LHCN-M2 (cell line): ENCODE measurements around the gene PERP. TPM values are rescaled to one million over a fixed set of nuclear protein-coding genes. Genes with fewer than 3 reads are reported as not detected.
"Not testable (repeated sequence)": the region's sequence is repeated elsewhere in the genome, so short reads cannot be mapped to it uniquely, and the experiment has no call there.

Experiments
- DNase-seq: peaks from one replicate; pipeline ENCODE4 v3.0.0-alpha.2; 2012; ENCODE audit warnings: low read depth
- total RNA-seq: library from RNA; depleted of rRNA; stranded (reverse); fragments of >200 nt; gene quantifications from 2 replicates; pipeline ENCODE4 v1.2.3, GENCODE V29; 2014

Gene PERP
- total RNA-seq, 1 experiment from 2014 or later = 0.63 TPM

DNA sequence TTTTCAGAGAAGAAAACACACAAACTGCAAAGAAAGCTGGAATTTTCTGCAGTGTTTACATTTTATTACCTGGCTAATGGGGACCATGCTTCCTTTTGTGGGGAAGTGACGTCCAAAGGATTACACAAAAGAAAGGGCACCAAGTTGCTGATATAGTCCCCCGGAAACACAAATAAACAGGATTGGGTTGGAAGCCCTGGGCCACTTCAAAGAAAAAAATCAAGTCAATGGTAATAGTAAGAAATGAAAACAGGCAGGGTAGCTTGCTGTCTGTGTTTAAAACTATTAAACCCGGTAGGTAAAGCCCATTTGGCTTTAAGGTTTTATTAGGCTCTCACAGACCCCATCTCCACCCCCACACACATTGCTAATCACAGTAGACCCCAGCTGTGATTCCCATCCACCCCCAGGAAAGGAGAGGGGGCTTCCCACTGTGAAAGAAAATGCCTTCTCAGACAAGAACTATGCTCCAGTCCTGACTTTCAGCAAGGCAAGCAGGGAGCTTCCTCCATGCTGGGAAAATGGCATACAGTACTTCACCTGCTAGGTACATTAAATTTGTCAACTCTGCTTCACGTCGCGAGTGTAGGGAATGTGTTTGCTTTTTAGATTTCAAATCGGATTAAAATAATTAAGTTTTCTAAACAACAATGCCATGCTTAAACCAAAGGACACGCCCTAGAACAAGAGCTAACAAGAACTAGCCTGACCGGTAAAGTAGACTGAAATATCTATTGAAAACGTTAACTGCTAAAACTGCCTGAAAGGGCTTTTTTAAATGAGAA is 1.1 kb downstream of the PERP start:
- DNase-seq = no peak

GRCh38 chr6:138105446-138105845 is 1.8 kb downstream of the PERP start:
- DNase-seq = no peak

DNA sequence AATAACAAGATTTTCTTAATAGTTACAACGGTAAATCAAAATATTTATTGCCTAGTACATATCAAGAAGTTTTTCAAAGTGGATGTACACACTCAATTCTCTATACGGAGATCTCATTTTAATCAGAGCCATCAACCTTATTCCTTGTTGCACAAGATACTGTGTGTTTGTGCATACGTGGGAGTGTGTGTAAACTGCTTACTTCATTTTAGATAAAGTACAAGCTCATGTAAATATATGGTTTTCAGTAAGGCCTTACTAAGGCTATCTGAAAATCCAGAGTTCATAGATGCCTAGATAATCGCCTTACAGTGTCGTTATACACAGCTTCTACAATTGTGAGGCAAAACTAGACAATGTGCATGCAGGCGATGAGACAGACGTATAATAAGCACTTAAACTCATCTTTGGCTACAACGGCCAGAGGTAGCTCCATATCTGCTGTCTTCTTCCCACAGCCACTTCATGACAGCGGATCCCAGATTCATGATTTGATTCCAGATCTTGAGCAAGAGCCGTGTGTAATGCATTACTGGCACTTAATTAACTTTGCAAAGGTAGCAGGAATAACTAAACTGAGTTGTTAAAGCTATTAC is 2.5 kb downstream of the PERP start:
- no peak for DNase-seq

GRCh38 chr6:138103871-138104270 is 3.3 kb downstream of the PERP start:
- no peak for DNase-seq

DNA sequence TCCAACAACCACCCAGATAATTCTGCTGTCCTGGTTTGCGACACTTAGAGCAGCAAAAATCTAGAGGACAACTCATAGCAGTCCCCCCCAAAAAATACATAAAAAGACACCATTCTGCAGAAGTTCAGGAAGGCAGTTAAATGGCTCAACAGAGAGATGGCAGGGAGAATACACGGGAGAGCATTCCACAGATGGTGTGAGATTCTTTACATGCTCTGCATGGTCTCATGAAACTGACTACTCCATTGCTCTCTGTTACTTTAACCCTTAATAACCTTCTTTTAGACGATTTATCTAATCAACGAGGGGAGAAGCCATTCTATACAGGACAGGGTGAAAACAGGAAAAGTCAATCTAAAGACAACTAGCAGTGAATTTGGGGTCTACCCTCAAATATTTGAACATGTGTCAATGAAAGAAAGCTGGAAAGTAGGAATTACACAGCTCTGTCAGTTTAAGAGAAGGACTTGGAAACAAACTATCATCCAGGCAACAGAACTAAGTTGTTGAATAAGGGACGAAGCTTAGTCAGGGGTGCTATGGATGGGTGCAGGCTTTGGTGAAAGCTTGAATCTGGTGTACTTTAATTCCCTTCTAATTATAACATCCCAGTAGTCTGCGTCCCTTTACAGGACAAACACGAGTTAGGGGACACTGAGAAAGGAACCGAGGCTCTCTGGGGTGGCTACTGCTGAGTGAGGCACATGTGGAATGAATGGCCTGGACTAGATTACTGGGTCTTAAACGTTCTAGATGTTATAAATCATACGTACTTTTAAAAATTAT is 5.1 kb downstream of the PERP start:
- DNase-seq = no peak

DNA sequence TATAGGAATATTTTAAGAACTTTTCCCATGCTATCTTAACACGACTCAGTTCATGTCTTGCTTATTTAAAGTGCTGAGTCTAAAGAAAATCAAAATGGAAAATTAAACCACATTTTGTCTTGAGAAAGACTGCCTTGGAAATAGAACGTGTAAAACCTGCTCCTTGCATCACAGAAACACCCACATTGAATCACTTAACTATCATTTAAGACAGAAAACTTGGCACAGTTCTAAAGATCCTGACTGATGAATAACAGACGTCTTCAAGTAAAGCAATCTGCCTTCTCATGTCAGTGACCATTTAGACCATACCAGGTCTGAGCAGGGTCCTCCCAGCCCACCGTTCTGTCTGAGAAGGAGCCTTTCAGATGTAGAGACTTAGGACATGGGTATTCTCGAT is 7.4 kb downstream of the PERP start:
- DNase-seq = no peak

DNA sequence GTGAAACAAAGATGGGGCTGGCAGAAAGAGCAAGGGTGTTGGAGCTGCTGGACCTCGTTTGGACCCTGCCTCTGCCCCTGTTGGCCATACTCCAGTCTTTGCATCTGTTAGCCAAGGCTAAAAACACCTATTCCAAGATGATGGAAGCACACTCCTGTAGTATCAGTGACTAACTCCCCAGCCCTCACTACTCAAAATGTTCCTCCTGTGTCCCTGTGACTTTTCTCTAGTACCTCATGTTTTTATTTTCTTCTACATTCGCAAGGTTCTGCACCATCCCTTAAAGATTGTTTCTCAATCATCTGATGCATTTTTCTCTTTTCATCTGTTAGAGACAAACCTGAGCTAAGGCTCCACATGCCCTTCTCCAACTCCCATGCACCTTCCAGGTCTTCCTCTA is 8.9 kb downstream of the PERP start:
- DNase-seq = no peak

- DNase-seq = no peak
These were observed 13.0 kb downstream of the PERP start for GRCh38 chr6:138094260-138094659.

GRCh38 chr6:138093632-138094031 is 13.6 kb downstream of the PERP start:
- no peak for DNase-seq

- no peak for DNase-seq
These were observed 14.5 kb downstream of the PERP start for GRCh38 chr6:138092686-138093085.

DNA sequence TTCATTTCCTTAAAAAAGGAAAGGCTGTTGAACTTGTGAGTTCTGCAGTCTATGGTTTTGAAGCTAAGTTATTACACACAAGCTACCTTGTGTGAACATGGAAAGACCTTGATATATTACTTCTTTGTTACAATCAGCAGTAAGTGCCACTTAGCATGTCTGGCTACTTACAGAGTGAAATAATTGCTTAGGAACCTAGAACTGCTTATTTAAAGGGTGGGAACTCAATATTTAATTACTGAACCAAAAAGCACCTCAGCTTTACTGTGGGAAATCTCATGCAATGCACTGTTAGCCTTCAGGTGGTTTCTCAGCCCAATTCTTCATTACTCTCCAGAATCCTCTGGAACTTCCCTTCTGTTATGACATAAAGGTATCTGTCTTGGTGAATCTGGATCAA is 17.9 kb downstream of the PERP start:
- no peak for DNase-seq

DNA sequence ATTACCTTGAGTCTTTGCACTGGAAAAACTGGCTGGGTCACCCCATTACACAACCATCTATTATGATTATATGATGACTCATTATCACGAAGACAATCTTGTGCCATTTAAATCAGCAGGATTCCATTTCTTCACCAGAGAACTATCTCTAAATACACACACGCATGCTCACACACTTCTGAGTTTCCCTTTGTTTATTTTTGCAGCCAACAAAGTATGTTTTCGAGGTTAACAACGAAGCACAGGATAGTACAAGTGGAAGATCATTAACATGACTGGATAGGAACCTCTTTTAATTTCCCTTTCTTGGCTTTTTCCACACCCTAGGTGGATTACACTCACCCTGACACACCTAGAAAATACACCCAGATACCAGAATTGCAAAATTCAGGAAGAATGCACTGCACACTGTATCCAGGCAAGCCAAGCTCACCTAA is 18.9 kb downstream of the PERP start:
- peak; percentile 66 for DNase-seq

DNA sequence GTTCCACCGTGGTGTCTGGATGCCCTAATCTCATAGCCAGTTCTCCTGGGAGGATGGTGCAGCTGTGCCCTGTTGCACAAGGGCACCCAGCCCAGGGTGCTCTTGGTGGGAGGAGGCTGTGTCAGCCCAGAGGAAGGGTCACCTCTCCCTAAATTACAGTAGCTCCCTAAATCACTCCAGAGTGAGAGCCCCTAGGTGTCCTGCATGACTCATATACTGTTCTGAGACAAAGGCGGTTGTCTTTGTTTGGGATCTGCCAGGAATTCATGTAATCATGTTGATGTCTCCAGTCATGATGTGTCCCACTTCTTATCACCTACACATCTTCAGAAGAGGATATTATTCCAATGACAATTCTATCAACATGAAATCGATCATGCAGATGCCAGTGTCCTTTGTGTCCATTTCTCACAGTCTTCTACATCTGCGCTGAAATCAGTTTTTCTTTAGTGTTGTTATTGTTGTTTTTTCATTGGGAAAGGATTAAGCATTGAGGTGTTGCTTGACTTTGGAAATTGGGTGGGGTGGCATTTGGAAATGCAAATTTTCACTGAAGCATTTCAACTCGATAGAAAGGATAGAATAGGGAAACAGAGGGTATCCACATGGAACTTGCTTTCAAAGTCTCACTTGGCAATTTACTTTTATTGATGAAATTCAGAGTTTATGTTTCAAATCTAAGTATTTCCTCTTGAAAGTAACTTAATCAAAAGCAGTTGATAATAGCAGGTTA is 19.5 kb downstream of the PERP start:
- no peak for DNase-seq

DNA sequence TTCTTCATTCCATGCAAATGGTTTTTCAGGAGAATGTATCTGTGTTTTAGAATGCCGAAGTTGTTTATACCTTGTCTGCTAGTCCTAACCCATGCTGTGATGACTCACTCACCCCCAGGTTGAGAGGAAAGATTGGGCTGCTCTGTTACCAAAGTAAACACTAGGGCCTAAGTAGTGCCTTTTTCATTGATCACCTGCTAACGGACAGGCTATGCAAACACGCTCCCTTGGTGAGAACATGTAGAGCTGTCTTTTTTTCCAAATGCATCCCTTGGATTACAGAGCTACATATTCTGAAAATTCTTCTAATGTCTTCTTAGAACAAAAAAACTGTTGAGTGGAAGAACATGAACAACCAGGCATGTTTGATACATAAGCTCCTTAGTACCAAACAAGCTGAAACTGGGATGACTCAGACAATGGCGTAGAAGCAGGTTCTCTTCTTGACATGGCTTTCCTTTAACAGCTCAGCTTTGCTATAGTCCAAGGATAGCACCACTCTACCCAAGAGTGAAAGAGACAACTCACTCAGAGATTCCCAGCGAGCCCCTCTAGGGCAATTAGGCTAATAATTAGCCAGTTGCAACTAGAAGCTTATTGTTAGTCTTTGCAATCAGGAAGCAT is 20.5 kb downstream of the PERP start:
- DNase-seq = no peak

DNA sequence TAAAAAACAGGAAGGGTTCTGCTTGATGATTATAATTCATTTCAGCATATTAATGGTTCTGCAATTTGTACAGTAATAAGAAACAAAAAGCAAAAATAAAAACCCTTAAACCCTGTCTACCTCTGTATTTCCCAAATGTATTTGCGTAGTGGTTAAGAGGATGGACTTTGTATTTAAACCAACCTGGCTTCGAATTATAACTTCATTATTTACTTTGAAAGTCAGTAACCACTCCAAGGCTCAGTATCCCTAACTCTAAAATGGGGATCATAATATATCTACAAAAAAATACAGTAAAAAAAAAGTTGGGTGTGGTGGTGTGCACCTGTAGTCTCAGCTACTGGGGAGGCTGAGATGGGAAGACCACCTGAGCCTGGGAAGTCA is 21.4 kb downstream of the PERP start:
- DNase-seq = no peak

DNA sequence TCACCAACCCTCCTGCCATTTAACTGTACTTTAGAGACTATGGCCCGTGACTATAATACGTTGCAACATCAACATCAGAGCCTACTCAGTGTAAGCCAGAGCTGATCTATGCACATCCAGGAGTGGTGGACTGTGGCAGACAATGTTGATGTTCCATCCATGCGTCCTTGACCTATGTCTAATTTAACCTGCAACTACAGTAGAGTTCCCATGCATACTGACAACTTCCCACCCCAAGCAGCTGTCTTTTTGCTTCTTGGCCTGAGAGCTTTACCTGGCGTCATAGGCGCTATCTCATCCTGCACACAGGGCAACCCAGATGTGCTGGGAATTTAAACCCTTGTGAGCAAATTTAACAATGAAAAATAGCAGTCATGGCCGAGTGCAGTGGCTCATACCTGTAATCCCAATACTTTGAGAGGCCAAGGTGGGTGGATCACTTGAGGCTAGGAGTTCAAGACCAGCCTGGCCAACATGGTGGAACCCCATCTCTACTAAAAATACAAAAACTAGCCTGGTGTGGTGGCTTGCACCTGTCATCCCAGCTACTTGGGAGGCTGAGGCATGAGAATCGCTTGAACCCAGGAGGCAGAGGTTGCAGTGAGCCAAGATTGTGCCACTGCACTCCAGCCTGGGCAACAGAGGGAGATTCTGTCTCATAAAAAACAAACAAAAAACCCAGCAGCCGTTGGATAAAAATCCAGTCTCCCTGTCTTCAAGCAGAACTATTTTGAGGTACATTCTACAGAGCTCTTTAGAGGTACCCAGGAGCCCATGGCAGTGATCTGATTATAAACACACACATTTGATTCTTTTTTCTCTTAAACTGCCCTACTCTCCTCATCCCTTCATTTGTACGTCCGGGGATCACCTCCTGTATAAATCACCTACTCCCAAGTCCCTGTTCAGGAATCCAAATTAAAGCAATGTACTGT is 22.0 kb downstream of the PERP start:
- no peak for DNase-seq

DNA sequence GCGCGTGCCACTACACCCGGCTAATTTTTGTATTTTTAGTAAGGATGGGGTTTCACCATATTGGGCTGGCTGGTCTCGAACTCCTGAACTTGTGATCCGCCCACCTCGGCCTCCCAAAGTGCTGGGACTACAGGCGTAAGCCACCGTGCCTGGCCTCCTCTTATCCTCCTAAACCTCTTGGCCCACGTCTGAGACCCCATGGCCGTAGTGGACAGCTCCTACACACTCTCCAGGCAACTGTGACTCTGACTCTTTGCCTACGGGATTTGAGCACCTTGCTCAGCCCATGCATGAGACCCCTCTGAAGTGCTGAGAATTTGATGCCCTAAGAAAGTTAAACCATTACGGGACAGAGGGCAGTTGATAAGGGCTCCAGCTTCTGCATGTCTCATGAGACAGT is 25.0 kb downstream of the PERP start:
- no peak for DNase-seq

GRCh38 chr6:138079556-138079955 is 27.7 kb downstream of the PERP start:
- DNase-seq = not testable (repeated sequence)

- DNase-seq = no peak
These were observed 28.7 kb downstream of the PERP start for GRCh38 chr6:138078491-138078890.

- no peak for DNase-seq
These were observed 34.0 kb downstream of the PERP start for GRCh38 chr6:138073264-138073663.
